ENCODE results near the gene DDR2. TPM values are rescaled to one million over a fixed set of nuclear protein-coding genes. Genes with fewer than 3 reads are reported as not detected.

Gene DDR2
- total RNA-seq, 1 experiment from 2014 or later: 1.9 TPM

DNA sequence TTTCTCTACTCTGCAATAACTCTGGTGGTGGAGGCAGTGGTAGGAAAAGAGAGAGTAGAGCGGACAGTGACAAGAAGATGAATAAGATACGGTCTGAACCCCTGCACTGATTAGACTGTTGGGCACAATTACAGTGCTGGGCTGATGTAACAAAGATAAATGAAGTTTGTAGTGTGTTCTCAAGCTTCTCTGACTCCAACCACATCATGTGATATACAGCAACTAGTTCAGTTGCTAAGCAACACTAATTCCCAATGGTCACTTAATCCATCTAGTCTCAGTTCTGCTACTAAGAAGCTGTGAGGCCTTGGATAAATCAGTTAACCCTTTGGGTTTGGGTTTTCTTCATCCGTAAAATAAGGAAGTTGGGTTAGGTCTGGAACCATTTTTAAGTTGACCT, 17.3 kb downstream of the DDR2 start:
- H3K4me1 ChIP-seq (ENCODE audit: control insufficient read depth, insufficient read depth, low read length): no peaks in the 10 kb centered on the region
- intact Hi-C loops (cut with micrococcal nuclease; ENCODE audit: unreplicated experiment): no loop called here
- CTCF ChIA-PET: no interaction called here
- no peak overlapping the region for H3K27ac ChIP-seq (ENCODE audit: low read length)
- ATAC-seq (no peak), DNase-seq (ENCODE audit: low read depth, low spot score) (no peak)
- no peaks in the 10 kb centered on the region for H3K27me3 ChIP-seq (ENCODE audit: control insufficient read depth, insufficient read depth, low read length)
- no peak for TF ChIP-seq TCF7L2 (IDR thresholded peaks at IDR 0.05; ENCODE audit: low read depth, low read length)
- TF ChIP-seq SIN3A (IDR thresholded peaks at IDR 0.05; ENCODE audit: borderline replicate concordance, insufficient read depth, low read depth, low read length): no peak
- no peak for TF ChIP-seq CTCF (IDR thresholded peaks at IDR 0.05)
- TF ChIP-seq, protein P1, sequence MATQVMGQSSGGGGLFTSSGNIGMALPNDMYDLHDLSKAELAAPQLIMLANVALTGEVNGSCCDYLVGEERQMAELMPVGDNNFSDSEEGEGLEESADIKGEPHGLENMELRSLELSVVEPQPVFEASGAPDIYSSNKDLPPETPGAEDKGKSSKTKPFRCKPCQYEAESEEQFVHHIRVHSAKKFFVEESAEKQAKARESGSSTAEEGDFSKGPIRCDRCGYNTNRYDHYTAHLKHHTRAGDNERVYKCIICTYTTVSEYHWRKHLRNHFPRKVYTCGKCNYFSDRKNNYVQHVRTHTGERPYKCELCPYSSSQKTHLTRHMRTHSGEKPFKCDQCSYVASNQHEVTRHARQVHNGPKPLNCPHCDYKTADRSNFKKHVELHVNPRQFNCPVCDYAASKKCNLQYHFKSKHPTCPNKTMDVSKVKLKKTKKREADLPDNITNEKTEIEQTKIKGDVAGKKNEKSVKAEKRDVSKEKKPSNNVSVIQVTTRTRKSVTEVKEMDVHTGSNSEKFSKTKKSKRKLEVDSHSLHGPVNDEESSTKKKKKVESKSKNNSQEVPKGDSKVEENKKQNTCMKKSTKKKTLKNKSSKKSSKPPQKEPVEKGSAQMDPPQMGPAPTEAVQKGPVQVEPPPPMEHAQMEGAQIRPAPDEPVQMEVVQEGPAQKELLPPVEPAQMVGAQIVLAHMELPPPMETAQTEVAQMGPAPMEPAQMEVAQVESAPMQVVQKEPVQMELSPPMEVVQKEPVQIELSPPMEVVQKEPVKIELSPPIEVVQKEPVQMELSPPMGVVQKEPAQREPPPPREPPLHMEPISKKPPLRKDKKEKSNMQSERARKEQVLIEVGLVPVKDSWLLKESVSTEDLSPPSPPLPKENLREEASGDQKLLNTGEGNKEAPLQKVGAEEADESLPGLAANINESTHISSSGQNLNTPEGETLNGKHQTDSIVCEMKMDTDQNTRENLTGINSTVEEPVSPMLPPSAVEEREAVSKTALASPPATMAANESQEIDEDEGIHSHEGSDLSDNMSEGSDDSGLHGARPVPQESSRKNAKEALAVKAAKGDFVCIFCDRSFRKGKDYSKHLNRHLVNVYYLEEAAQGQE (IDR thresholded peaks at IDR 0.05; ENCODE audit: insufficient read depth in 1 of 2, low read depth in 2 of 2, low read length in 1 of 2): no peak
- no peak for TF ChIP-seq POLR2AphosphoS5 (IDR thresholded peaks at IDR 0.05; ENCODE audit: low read depth, low read length)
- BruUV-seq (replicated peaks): no TSS peak
- H3K36me3 ChIP-seq (ENCODE audit: control insufficient read depth, insufficient read depth, low read length): no peaks in the 10 kb centered on the region
- POLR2A ChIA-PET: no interaction called here
- H3K4me3 ChIP-seq (ENCODE audit: low read depth in 2 of 2, low read length in 2 of 2): no peak overlapping the region
- in situ Hi-C loops (cut with HindIII; ENCODE audit: low pct_unique_long_range_greater_than_20kb, low sequenced_read_pairs): no loop called here
- H3K9me3 ChIP-seq (ENCODE audit: control insufficient read depth, insufficient read depth, low read depth, low read length): no peaks in the 10 kb centered on the region

DNA sequence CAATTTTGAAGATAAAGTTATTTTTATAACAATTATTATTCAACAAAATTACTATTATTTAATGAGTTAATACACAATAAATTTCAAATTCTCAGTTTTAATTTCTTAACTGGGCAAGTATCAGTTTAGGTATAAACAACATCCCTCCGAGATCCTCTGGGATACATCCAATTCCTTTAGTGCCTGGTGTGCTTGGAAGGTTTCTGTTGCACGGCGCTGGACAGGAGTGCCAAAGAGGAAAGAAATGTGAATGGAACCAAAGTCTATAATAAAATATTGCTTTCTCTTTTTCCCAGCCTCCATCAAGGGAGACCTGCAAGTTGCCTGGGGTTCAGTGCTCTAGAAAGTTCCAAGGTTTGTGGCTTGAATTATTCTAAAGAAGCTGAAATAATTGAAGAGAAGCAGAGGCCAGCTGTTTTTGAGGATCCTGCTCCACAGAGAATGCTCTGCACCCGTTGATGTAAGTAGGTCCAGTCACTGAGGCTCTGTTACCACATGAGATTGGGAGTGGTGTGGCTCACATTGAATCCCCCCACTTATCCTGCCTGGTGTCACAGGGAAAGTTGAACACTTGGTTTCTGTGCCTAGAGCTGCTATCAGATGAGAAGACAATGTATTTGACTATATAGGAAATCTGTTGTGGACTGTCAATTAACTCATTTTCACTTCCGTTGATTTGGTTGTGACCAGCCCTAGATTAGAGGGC, 22.8 kb downstream of the DDR2 start:
- no TSS peak for BruUV-seq (replicated peaks)
- intact Hi-C loops (cut with micrococcal nuclease; ENCODE audit: unreplicated experiment): no loop called here

More for the DNA sequence above, 22.8 kb downstream of the DDR2 start:
- no peak for TF ChIP-seq CTCF (IDR thresholded peaks at IDR 0.05)
- TF ChIP-seq POLR2AphosphoS5 (IDR thresholded peaks at IDR 0.05; ENCODE audit: low read depth, low read length): no peak
- no peak for TF ChIP-seq TCF7L2 (IDR thresholded peaks at IDR 0.05; ENCODE audit: low read depth, low read length)
- TF ChIP-seq, protein P1 (IDR thresholded peaks at IDR 0.05; ENCODE audit: insufficient read depth in 1 of 2, low read depth in 2 of 2, low read length in 1 of 2): no peak
- TF ChIP-seq SIN3A (IDR thresholded peaks at IDR 0.05; ENCODE audit: borderline replicate concordance, insufficient read depth, low read depth, low read length): no peak
- in situ Hi-C loops (cut with HindIII; ENCODE audit: low pct_unique_long_range_greater_than_20kb, low sequenced_read_pairs): no loop called here
- no peak overlapping the region for H3K27ac ChIP-seq (ENCODE audit: low read length)
- no peaks in the 10 kb centered on the region for H3K4me1 ChIP-seq (ENCODE audit: control insufficient read depth, insufficient read depth, low read length)
- ATAC-seq: no peak
- CTCF ChIA-PET: no interaction called here
- H3K27me3 ChIP-seq (ENCODE audit: control insufficient read depth, insufficient read depth, low read length): no peaks in the 10 kb centered on the region
- H3K36me3 ChIP-seq (ENCODE audit: control insufficient read depth, insufficient read depth, low read length): no peaks in the 10 kb centered on the region
- no peaks in the 10 kb centered on the region for H3K9me3 ChIP-seq (ENCODE audit: control insufficient read depth, insufficient read depth, low read depth, low read length)
- POLR2A ChIA-PET: no interaction called here
- DNase-seq (ENCODE audit: low read depth, low spot score): no peak
- no peak overlapping the region for H3K4me3 ChIP-seq (ENCODE audit: low read depth in 2 of 2, low read length in 2 of 2)
